ENCODE data around the gene PGAM5. TPM values are rescaled to one million over a fixed set of nuclear protein-coding genes. Genes with fewer than 3 reads are reported as not detected.

PGAM5 gene
- total and polyA plus RNA-seq, 7 donors: 9.6 to 37.1 (median 23.5) TPM

GRCh38 chr12:132708150-132708549 is 2.5 kb upstream of the PGAM5 start:
- H3K4me1 ChIP-seq: peaks cover 0 to 24% (median 20%) of the 10 kb centered on the region in 4 donors
- peaks cover 0 to 17% (median 0%) of the 10 kb centered on the region in 4 donors for H3K36me3 ChIP-seq
- TF ChIP-seq POLR2AphosphoS5 (IDR thresholded peaks at IDR 0.05) (no peak), EP300 (IDR thresholded peaks at IDR 0.05) (no peak), POLR2A (IDR thresholded peaks at IDR 0.05) (no peak), CTCF (IDR thresholded peaks at IDR 0.05) (no peak)
- H3K27ac ChIP-seq: no peak overlapping the region
- no peak for DNase-seq
- H3K4me3 ChIP-seq: no peak overlapping the region
- WGBS, 2 donors: 71 to 89% methylated on average over 2 of the region's 2 CpGs
- no peaks in the 10 kb centered on the region for H3K27me3 ChIP-seq
- no peaks in the 10 kb centered on the region for H3K9me3 ChIP-seq
- intact Hi-C loops (cut with DNase I): no loop called here

- peaks cover 0 to 4% (median 0%) of the 10 kb centered on the region in 4 donors for H3K36me3 ChIP-seq
- intact Hi-C loops (cut with DNase I): loop anchor here (1.0 kb wide), 1 partner anchor 23 kb away; the partner anchor contains the start of genes POLE and PXMP2
- no peak for DNase-seq
- H3K4me3 ChIP-seq: peak overlapping the region; percentile 70 to 97 (median 94)
- no peaks in the 10 kb centered on the region for H3K27me3 ChIP-seq
- 1 to 2% methylated on average over 26 of the region's 26 CpGs for WGBS, 2 donors
- peak overlapping the region; percentile 73 to 86 (median 83) for H3K27ac ChIP-seq
- H3K9me3 ChIP-seq: no peaks in the 10 kb centered on the region
- TF ChIP-seq POLR2AphosphoS5 (IDR thresholded peaks at IDR 0.05) (no peak), POLR2A (IDR thresholded peaks at IDR 0.05) (no peak), EP300 (IDR thresholded peaks at IDR 0.05) (no peak), CTCF (IDR thresholded peaks at IDR 0.05) (no peak)
- H3K4me1 ChIP-seq: peaks cover 0 to 24% (median 20%) of the 10 kb centered on the region in 4 donors
These were observed 618 bp upstream of the PGAM5 start for GRCh38 chr12:132710043-132710404.

- no peak for DNase-seq
- peak overlapping the region; percentile 43 to 86 (median 78) for H3K27ac ChIP-seq
These were observed 620 bp downstream of the PGAM5 start for GRCh38 chr12:132711080-132711843.

GRCh38 chr12:132713123-132713522 is 2.5 kb downstream of the PGAM5 start:
- no peak overlapping the region for H3K4me3 ChIP-seq
- no peak for TF ChIP-seq EP300 (IDR thresholded peaks at IDR 0.05)
- intact Hi-C loops (cut with DNase I): no loop called here
- 70 to 73% methylated on average over 2 of the region's 2 CpGs for WGBS, 2 donors
- no peaks in the 10 kb centered on the region for H3K9me3 ChIP-seq
- peaks cover 0 to 24% (median 20%) of the 10 kb centered on the region in 4 donors for H3K4me1 ChIP-seq
- peaks cover 7 to 32% (median 15%) of the 10 kb centered on the region in 4 donors for H3K36me3 ChIP-seq
- no peak for DNase-seq
- H3K27me3 ChIP-seq: no peaks in the 10 kb centered on the region
- no peak overlapping the region for H3K27ac ChIP-seq

More at GRCh38 chr12:132711080-132711843, 620 bp downstream of the PGAM5 start:
- Histone ChIP-seq H3K4me3 (peak overlapping the region; percentile 66 to 97 (median 84)), H3K4me1 (peaks cover 0 to 24% (median 20%) of the 10 kb centered on the region in 4 donors), H3K36me3 (peaks cover 0 to 13% (median 2%) of the 10 kb centered on the region in 4 donors), H3K9me3 (no peaks in the 10 kb centered on the region), H3K27me3 (no peaks in the 10 kb centered on the region)
- WGBS, 2 donors: 7 to 9% methylated on average over 59 of the region's 59 CpGs
- intact Hi-C loops (cut with DNase I): no loop called here
- no peak for TF ChIP-seq POLR2A (IDR thresholded peaks at IDR 0.05)
- TF ChIP-seq POLR2AphosphoS5 (IDR thresholded peaks at IDR 0.05): peak in 1 of 4 donors; percentile 4
- no peak for TF ChIP-seq CTCF (IDR thresholded peaks at IDR 0.05)
- TF ChIP-seq EP300 (IDR thresholded peaks at IDR 0.05): no peak

GRCh38 chr12:132715874-132716273 is 5.2 kb downstream of the PGAM5 start:
- intact Hi-C loops (cut with DNase I): no loop called here
- H3K4me1 ChIP-seq: peaks cover 0 to 15% (median 14%) of the 10 kb centered on the region in 4 donors
- H3K4me3 ChIP-seq: no peak overlapping the region
- 80 to 90% methylated on average over 9 of the region's 9 CpGs for WGBS, 2 donors
- peaks cover 7 to 56% (median 27%) of the 10 kb centered on the region in 4 donors for H3K36me3 ChIP-seq
- no peaks in the 10 kb centered on the region for H3K27me3 ChIP-seq
- H3K27ac ChIP-seq: no peak overlapping the region
- DNase-seq: no peak
- H3K9me3 ChIP-seq: no peaks in the 10 kb centered on the region
- no peak for TF ChIP-seq EP300 (IDR thresholded peaks at IDR 0.05)
